Mesodermal cell (in vitro differentiated cells): ENCODE results near the gene ESYT2.
"Not testable (repeated sequence)": the region's sequence is repeated elsewhere in the genome, so short reads cannot be mapped to it uniquely, and the experiment has no call there.

Experiments used
- H3K27ac ChIP-seq: 2 replicates; pipeline ENCODE4 v1.7.0; 2013; ENCODE audit warnings: mild to moderate bottlenecking, low read depth, low read length, moderate library complexity; ENCODE audit not compliant: severe bottlenecking
- H3K36me3 ChIP-seq: 2 replicates; pipeline ENCODE4 v1.7.1; 2013; ENCODE audit warnings: mild to moderate bottlenecking, low read length, moderate library complexity; ENCODE audit not compliant: control insufficient read depth, insufficient read depth
- H3K4me1 ChIP-seq: one replicate; pipeline ENCODE4 v1.7.1; 2013; ENCODE audit warnings: mild to moderate bottlenecking, low read length; ENCODE audit not compliant: insufficient read depth, control insufficient read depth, poor library complexity, severe bottlenecking
- H3K4me3 ChIP-seq: 2 replicates; pipeline ENCODE4 v1.7.0; 2013; ENCODE audit warnings: low read length, control low read depth, mild to moderate bottlenecking; ENCODE audit not compliant: insufficient read depth, poor library complexity, severe bottlenecking; ENCODE audit errors: extremely low read depth
- H3K9me3 ChIP-seq: 2 replicates; pipeline ENCODE4 v1.7.1; 2013; ENCODE audit warnings: mild to moderate bottlenecking, low read length, moderate library complexity; ENCODE audit not compliant: control insufficient read depth
- WGBS, 2 experiments: methylation state at CpG; one replicate each; pipeline ENCODE4 v1.1.5; 2013; ENCODE audit warnings: missing lambda C conversion rate in 2 of 2; ENCODE audit not compliant: insufficient coverage in 2 of 2; 5-methylcytosine and 5-hydroxymethylcytosine counted together

ESYT2 gene

DNA sequence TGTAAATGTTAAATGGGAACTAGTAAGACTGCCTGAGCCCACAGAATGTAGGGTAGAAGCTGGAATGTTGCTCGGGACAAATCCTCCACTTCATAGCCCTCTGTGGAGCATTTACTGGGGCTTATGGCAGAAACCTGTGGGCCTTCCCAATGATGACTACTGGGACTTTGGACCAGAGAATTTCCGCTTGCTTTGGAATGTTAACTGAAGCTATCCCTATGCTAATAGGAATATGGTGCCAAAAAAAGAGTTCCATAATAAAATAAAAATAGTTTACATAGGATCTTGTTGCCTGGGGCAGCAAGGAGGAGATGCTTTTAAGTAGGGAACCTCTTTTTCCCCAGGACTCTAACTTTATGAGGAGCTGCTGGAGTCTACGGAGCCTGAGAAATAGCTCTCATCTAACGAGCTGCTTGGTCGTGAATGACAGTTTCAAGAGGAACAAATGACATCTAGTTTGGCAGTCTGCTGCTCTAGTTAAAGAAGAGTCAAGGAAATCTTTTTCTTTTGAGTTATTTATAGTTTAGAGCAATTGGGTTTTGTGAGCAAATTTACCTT, 21.3 kb upstream of the ESYT2 start:
- WGBS, 2 experiments, result 77 to 94% methylated on average over 3 to 4 of the region's 5 CpGs
- no peaks in the 10 kb centered on the region for H3K36me3 ChIP-seq
- H3K9me3 ChIP-seq, result peaks cover 14% of the 10 kb centered on the region
- no peak overlapping the region for H3K27ac ChIP-seq
- no peaks in the 10 kb centered on the region for H3K4me1 ChIP-seq
- H3K4me3 ChIP-seq, result no peak overlapping the region

DNA sequence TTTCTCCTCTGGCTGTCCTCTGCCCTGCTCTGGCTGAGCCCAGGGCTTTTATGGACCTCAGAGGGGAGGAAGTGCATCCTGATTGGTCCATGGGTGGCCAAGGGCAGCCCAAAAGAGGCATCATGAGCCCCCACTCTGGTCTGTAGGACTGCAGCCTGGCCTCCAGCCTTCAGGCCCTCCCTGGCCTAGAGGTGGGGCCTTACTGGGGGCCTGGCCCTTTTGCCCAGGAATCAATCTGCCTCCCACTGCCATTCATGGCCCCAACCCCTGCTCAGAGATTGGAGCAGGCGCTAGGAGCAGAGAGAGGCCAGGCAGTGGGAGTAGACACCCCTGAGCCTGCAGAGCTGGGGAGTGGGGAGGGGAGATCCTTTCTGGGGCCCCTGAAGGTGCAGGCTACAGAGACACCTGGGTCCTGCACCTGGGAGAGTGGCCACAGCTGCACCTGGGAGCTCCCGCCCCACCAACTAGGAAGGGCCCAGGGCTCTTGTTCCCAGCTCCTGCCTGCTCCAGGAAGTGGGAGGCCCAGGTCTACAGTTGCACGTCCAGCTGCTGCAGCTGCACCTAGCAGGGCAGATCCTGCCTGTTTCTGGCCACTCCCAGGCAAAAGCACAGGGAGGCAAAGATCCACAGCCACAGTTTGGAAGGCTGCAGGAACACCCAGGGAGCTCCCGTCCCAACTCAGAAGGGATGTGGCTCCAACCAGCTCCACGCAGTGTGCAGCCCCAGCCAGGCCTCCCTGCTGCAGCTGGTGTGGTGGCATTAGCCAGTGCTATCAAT, 20.6 kb upstream of the ESYT2 start:
- Histone ChIP-seq H3K27ac (no peak overlapping the region), H3K9me3 (peaks cover 20% of the 10 kb centered on the region), H3K4me1 (no peaks in the 10 kb centered on the region), H3K36me3 (no peaks in the 10 kb centered on the region), H3K4me3 (no peak overlapping the region)
- WGBS, 2 experiments, result 85 to 92% methylated on average over 4 to 5 of the region's 5 CpGs

DNA sequence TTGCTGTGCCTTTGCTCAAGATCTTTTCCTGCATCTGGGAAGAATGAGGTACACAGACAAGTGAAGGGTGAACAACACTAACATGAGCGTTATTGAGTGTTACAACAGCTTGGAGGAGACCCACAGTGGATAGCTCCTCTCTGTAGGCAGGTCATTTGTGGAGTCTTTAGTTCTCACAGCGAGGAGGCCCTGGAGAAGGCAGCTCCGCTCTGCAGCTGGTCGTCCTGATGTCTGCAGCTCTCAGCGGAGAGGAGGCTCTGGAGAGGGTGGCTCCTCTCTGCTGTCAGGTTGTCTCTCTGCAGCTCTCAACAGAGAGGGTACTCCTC, 20.1 kb upstream of the ESYT2 start:
- 88 to 91% methylated on average over 5 of the region's 5 CpGs for WGBS, 2 experiments
- Histone ChIP-seq H3K27ac (no peak overlapping the region), H3K4me3 (no peak overlapping the region), H3K9me3 (peaks cover 21% of the 10 kb centered on the region), H3K4me1 (no peaks in the 10 kb centered on the region), H3K36me3 (no peaks in the 10 kb centered on the region)

DNA sequence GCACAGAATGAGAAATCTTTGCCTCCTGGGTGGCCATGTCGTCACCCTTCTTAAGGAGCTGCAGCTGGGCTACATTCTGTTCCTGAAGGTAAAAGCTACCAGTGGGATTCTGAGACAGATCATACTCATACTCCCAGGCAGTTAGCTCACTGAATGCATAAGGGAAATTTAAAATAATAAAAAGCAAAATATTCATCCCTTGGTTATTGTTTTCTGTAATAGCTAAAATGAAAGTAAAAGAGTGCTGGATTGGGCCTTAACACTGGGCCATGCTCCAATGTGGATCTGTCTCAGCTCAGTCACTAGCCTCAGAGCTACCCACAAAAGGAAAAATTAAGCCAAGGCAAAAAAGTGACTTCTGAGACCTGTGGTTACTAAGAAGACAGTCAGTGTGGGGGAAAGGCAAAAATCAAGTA, 18.1 kb upstream of the ESYT2 start:
- WGBS, 2 experiments, result 14% methylated on average over 1 of the region's 1 CpG; no CpG with 5 or more reads in 1 of the 2 experiments
- Histone ChIP-seq H3K4me3 (no peak overlapping the region), H3K27ac (no peak overlapping the region), H3K9me3 (peaks cover 25% of the 10 kb centered on the region), H3K36me3 (no peaks in the 10 kb centered on the region), H3K4me1 (no peaks in the 10 kb centered on the region)

DNA sequence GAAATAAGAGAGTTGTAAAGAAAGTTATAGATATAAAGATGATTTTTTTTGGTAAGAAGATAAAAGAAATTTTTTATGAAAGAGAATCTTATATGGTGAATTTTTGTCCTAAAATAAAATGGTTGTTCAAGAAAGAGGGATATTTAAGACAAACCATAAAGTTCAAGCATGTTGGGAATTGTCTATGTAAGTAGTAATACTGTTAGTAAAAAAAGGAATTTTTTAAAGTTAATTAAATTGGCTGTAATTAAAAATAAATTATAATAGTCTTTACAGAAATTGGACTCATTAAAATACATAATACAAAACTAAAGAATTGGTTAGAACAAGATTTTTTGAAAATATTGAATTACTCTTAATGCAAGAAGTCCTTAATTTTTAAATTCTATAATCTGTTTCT, 17.0 kb upstream of the ESYT2 start:
- Histone ChIP-seq H3K36me3 (no peaks in the 10 kb centered on the region), H3K9me3 (peaks cover 25% of the 10 kb centered on the region), H3K4me3 (no peak overlapping the region), H3K4me1 (no peaks in the 10 kb centered on the region), H3K27ac (no peak overlapping the region)

DNA sequence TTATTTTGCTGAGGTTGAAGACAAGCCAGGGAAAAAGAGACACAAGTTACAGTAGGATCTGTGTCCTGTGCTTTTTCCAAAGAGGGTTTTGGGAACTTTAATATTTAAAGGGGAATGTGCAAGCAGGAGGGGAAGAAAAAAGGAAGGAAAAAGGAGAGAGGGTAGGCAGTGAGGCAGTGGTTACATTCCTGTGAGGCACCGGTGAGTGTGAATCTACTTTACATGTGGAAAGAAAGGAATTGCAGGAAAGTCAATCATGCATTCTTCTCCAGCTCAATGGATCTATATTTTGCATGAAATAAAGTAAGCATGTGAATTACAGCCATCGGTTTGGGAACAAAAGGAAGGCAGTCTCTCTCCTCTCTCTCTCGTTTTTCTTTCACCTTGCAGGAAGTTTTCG, 14.5 kb upstream of the ESYT2 start:
- Histone ChIP-seq H3K27ac (no peak overlapping the region), H3K36me3 (no peaks in the 10 kb centered on the region), H3K4me1 (no peaks in the 10 kb centered on the region), H3K4me3 (no peak overlapping the region), H3K9me3 (peaks cover 16% of the 10 kb centered on the region)
- 40% methylated on average over 1 of the region's 4 CpGs; no CpG with 5 or more reads in 1 of the 2 experiments for WGBS, 2 experiments

DNA sequence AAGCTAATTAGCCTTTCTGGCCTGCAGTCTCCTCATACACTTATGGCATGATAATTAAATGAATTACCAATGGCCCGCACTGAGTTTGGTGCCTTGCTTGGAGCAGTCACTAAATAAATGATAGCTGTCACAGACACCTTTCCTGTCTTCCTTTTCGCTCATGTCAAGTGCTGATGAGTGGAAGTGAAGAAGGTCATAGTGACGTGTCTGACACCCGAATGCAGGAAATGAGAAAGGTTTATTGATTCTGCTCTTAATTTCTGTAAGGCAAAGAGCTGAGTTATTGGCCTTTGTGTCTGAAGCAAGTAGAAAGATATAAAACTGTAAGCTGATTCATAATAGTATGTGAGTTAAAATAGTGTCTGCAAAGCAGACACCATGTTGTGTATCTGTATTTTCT, 13.2 kb upstream of the ESYT2 start:
- H3K4me1 ChIP-seq, result no peaks in the 10 kb centered on the region
- peaks cover 14% of the 10 kb centered on the region for H3K9me3 ChIP-seq
- WGBS, 2 experiments, result 92 to 96% methylated on average over 3 to 4 of the region's 4 CpGs
- H3K27ac ChIP-seq, result no peak overlapping the region
- no peak overlapping the region for H3K4me3 ChIP-seq
- H3K36me3 ChIP-seq, result no peaks in the 10 kb centered on the region

DNA sequence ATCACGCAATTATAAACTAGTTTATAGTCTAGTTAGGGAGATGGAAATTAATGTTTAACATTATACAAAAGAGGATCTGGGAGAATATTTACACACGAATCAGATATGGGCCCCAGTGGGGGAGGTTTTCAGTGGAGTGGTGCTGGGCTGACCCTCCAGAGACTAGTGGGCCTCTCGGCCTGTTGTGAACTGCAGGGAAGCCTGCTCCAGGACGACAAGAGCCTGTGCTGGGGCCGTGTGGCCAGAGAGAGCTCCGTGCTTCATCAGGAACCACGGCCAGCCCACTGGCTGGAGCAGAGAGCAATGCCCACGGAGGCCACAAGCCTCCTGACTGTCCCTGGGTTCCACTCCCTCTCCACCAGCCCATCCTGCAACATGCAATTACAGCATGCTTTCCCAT, 11.3 kb upstream of the ESYT2 start:
- whole genome bisulfite sequencing, 2 experiments, result 70% methylated on average over 6 of the region's 8 CpGs
- no peak overlapping the region for H3K4me3 ChIP-seq
- peaks cover 11% of the 10 kb centered on the region for H3K9me3 ChIP-seq
- no peaks in the 10 kb centered on the region for H3K36me3 ChIP-seq
- H3K4me1 ChIP-seq, result no peaks in the 10 kb centered on the region
- H3K27ac ChIP-seq, result no peak overlapping the region

DNA sequence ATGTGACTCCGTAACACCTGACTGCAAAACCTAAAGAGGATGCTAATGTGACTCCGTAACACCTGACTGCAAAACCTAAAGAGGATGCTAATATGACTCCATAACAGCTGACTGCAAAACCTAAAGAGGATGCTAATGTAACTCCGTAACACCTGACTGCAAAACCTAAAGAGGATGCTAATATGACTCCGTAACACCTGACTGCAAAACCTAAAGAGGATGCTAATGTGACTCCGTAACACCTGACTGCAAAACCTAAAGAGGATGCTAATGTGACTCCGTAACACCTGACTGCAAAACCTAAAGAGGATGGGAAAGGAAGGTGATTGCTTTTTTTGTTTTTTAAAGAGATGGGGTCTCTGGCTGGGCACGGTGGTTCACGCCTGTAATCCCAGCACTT, 9.9 kb upstream of the ESYT2 start:
- not testable (repeated sequence) for H3K4me3 ChIP-seq, H3K9me3 ChIP-seq, H3K4me1 ChIP-seq, H3K27ac ChIP-seq, H3K36me3 ChIP-seq
- WGBS, 2 experiments, result 73 to 100% methylated on average over 2 of the region's 8 CpGs

DNA sequence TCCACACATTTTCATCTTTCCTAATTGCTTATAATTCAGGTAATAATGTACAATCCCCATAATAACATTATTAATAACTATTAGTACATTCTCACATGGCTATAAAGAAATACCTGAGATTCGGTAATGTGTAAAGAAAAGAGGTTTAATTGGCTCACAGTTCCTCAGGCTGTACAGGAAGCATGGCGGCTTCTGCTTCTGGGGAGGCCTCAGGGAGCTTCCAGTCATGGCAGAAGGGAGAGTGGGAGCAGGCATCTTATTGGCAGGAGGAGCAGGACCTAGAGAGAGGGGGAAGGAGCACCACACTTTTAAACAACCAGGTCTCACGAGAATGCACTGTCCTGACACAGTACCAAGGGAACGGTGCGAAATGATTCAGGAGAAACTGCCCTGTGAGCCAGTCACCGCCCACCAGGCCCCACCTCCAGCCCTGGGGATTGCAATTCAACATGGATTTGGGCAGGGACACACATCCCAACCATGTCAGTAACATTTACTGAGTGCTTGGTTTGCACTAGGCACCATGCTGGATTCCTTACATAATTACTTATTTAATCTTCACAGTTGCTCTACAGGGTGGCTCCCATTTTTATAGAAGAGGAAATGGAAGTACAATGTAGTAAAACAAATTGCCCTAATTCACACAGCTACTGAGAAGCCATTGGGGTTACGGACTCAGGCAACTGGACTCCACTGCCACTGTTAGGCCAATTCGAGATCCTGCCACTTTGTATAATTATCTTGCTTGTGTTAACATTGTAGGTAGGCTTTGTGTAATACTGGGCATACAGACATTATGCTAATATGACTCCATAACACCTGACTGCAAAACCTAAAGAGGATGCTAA, 8.7 kb upstream of the ESYT2 start:
- no peaks in the 10 kb centered on the region for H3K36me3 ChIP-seq
- H3K4me3 ChIP-seq, result no peak overlapping the region
- no peaks in the 10 kb centered on the region for H3K9me3 ChIP-seq
- 84 to 95% methylated on average over 5 to 6 of the region's 8 CpGs for WGBS, 2 experiments
- H3K4me1 ChIP-seq, result no peaks in the 10 kb centered on the region
- H3K27ac ChIP-seq, result no peak overlapping the region

DNA sequence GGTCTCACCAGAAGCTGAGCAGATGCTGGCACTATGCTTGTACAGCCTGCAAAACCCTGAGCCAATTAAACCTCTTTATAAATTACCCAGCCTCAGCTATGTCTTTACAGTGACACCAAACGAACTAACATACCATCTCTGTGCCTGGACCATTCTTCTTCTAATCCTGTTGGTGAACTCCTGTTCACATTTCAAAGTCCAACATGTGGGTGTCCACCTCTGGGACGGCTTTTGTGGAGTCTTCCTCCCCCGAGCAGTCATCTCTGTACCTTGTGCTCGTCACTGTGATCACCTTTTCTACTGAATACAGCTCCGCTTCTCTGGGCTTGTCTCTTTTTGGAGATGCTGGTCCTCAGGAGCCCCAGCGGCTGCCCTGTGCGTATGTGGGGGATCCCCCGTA, 7.4 kb upstream of the ESYT2 start:
- WGBS, 2 experiments, result 86 to 93% methylated on average over 6 to 8 of the region's 8 CpGs

More for the DNA sequence above, 7.4 kb upstream of the ESYT2 start:
- H3K9me3 ChIP-seq, result no peaks in the 10 kb centered on the region
- no peak overlapping the region for H3K4me3 ChIP-seq
- no peaks in the 10 kb centered on the region for H3K4me1 ChIP-seq
- no peaks in the 10 kb centered on the region for H3K36me3 ChIP-seq
- H3K27ac ChIP-seq, result no peak overlapping the region
